BLaER1 treated with 17β-estradiol and CSF1 and Interleukin-3, amounts not matched to agents 10 nM and 100 nM (cell line): ENCODE data around the gene RNF41.

Experiments
- H3K27ac ChIP-seq, 11 experiments: shearing (Covaris generic); formaldehyde crosslinking; 2 replicates each; pipeline ENCODE4 v1.8.1; 2022
- H3K27me3 ChIP-seq, 11 experiments: shearing (Covaris generic); formaldehyde crosslinking; 2 replicates each; pipeline ENCODE4 v1.8.1; 2022
- H3K36me3 ChIP-seq, 11 experiments: shearing (Covaris generic); formaldehyde crosslinking; 2 replicates each; pipeline ENCODE4 v1.8.1; 2022
- H3K4me1 ChIP-seq, 10 experiments: shearing (Covaris generic); formaldehyde crosslinking; 2 replicates each; pipeline ENCODE4 v1.8.1; 2022
- H3K4me2 ChIP-seq, 11 experiments: shearing (Covaris generic); formaldehyde crosslinking; 2 replicates each; pipeline ENCODE4 v1.8.1; 2022
- H3K4me3 ChIP-seq, 10 experiments: shearing (Covaris generic); formaldehyde crosslinking; 2 replicates each; pipeline ENCODE4 v1.8.1; 2022
- H3K9ac ChIP-seq, 11 experiments: shearing (Covaris generic); formaldehyde crosslinking; 2 replicates each; pipeline ENCODE4 v1.8.1; 2022
- H3K9me3 ChIP-seq, 11 experiments: shearing (Covaris generic); formaldehyde crosslinking; replicated peaks in 1 of 11; 2 replicates each; pipeline ENCODE4 v1.8.1; 2022
- H4K20me1 ChIP-seq, 11 experiments: shearing (Covaris generic); formaldehyde crosslinking; 2 replicates each; pipeline ENCODE4 v1.8.1; 2022
- Cebpa-rat ChIP-seq, 11 experiments: shearing (Covaris generic); IDR thresholded peaks; 2 replicates each; pipeline ENCODE4 v1.8.1; 2022

Gene RNF41

GRCh38 chr12:56186957-56187356 is 34.8 kb downstream of the RNF41 start:
- peak overlapping the region; percentile 87 to 98 (median 93) for H3K4me2 ChIP-seq
- TF ChIP-seq Cebpa-rat (IDR thresholded peaks at IDR 0.05) = no peak
- no peaks in the 10 kb centered on the region for H3K9me3 ChIP-seq
- H3K36me3 ChIP-seq = peaks cover 48 to 57% (median 54%) of the 10 kb centered on the region in 11 experiments
- peak overlapping the region in 1 of 11 experiments; percentile 19; a peak in 3 of 22 replicates for H3K27ac ChIP-seq
- peaks cover 7 to 40% (median 15%) of the 10 kb centered on the region in 11 experiments; a peak in 15 of 22 replicates for H4K20me1 ChIP-seq
- H3K4me3 ChIP-seq = peak overlapping the region in 8 of 10 experiments; percentile 88 to 95 (median 94); a peak in 9 of 20 replicates
- H3K27me3 ChIP-seq = no peaks in the 10 kb centered on the region
- H3K4me1 ChIP-seq = peaks cover 24 to 34% (median 27%) of the 10 kb centered on the region in 10 experiments
- peak overlapping the region in 10 of 11 experiments; percentile 85 to 95 (median 92); a peak in 12 of 22 replicates for H3K9ac ChIP-seq

- Histone ChIP-seq H4K20me1 (peaks cover 0 to 3% (median 0%) of the 10 kb centered on the region in 11 experiments; a peak in 1 of 22 replicates), H3K4me2 (no peak overlapping the region), H3K36me3 (peaks cover 98 to 100% (median 100%) of the 10 kb centered on the region in 11 experiments), H3K9ac (peak overlapping the region in 1 of 11 experiments; percentile 4; a peak in 1 of 22 replicates), H3K9me3 (no peaks in the 10 kb centered on the region), H3K27me3 (no peaks in the 10 kb centered on the region), H3K4me3 (no peak overlapping the region), H3K27ac (no peak overlapping the region), H3K4me1 (no peaks in the 10 kb centered on the region)
- no peak for TF ChIP-seq Cebpa-rat (IDR thresholded peaks at IDR 0.05)
Measured at GRCh38 chr12:56178347-56178746, 43.4 kb downstream of the RNF41 start.

- peaks cover 0 to 10% (median 0%) of the 10 kb centered on the region in 10 experiments; a peak in 4 of 20 replicates for H3K4me1 ChIP-seq
- no peak overlapping the region for H3K4me2 ChIP-seq
- H3K4me3 ChIP-seq = no peak overlapping the region
- no peaks in the 10 kb centered on the region for H3K9me3 ChIP-seq
- no peak for TF ChIP-seq Cebpa-rat (IDR thresholded peaks at IDR 0.05)
- H3K36me3 ChIP-seq = peaks cover 98 to 100% (median 100%) of the 10 kb centered on the region in 11 experiments
- no peaks in the 10 kb centered on the region for H3K27me3 ChIP-seq
- no peak overlapping the region for H3K27ac ChIP-seq
- H3K9ac ChIP-seq = no peak overlapping the region
- peaks cover 0 to 15% (median 0%) of the 10 kb centered on the region in 11 experiments; a peak in 5 of 22 replicates for H4K20me1 ChIP-seq
Measured at GRCh38 chr12:56172839-56173238, 48.9 kb downstream of the RNF41 start.

GRCh38 chr12:56169229-56169759 is 52.4 kb downstream of the RNF41 start:
- H3K36me3 ChIP-seq = peaks cover 99 to 100% (median 100%) of the 10 kb centered on the region in 11 experiments

GRCh38 chr12:56165369-56165768 is 56.4 kb downstream of the RNF41 start:
- no peak overlapping the region for H3K9ac ChIP-seq
- no peak overlapping the region for H3K4me2 ChIP-seq
- no peak overlapping the region for H3K4me3 ChIP-seq
- peaks cover 10 to 33% (median 15%) of the 10 kb centered on the region in 10 experiments for H3K4me1 ChIP-seq
- peaks cover 99 to 100% (median 100%) of the 10 kb centered on the region in 11 experiments for H3K36me3 ChIP-seq
- H3K9me3 ChIP-seq = no peaks in the 10 kb centered on the region
- TF ChIP-seq Cebpa-rat (IDR thresholded peaks at IDR 0.05) = no peak
- peaks cover 30 to 85% (median 49%) of the 10 kb centered on the region in 11 experiments for H4K20me1 ChIP-seq
- no peak overlapping the region for H3K27ac ChIP-seq
- H3K27me3 ChIP-seq = no peaks in the 10 kb centered on the region

More at GRCh38 chr12:56169229-56169759, 52.4 kb downstream of the RNF41 start:
- Histone ChIP-seq H3K27ac (no peak overlapping the region; a peak in 1 of 22 replicates), H3K9ac (peak overlapping the region in 1 of 11 experiments; percentile 13; a peak in 2 of 22 replicates), H3K4me1 (peaks cover 0 to 10% (median 0%) of the 10 kb centered on the region in 10 experiments; a peak in 4 of 20 replicates), H3K4me3 (no peak overlapping the region), H3K9me3 (no peaks in the 10 kb centered on the region), H3K4me2 (0 out of 22 replicates have a peak overlapping the region, but pooled peaks of 1 of the 11 experiments have one; percentile 0), H4K20me1 (peaks cover 5 to 45% (median 16%) of the 10 kb centered on the region in 11 experiments; a peak in 15 of 22 replicates), H3K27me3 (no peaks in the 10 kb centered on the region)
- no peak for TF ChIP-seq Cebpa-rat (IDR thresholded peaks at IDR 0.05)

GRCh38 chr12:56164345-56164729 is 57.4 kb downstream of the RNF41 start:
- H3K27me3 ChIP-seq = no peaks in the 10 kb centered on the region
- peaks cover 41 to 86% (median 59%) of the 10 kb centered on the region in 11 experiments for H4K20me1 ChIP-seq
- H3K36me3 ChIP-seq = peaks cover 99 to 100% (median 100%) of the 10 kb centered on the region in 11 experiments
- no peak overlapping the region for H3K4me3 ChIP-seq
- no peak overlapping the region for H3K4me2 ChIP-seq
- no peak for TF ChIP-seq Cebpa-rat (IDR thresholded peaks at IDR 0.05)
- peaks cover 20 to 35% (median 24%) of the 10 kb centered on the region in 10 experiments for H3K4me1 ChIP-seq
- no peaks in the 10 kb centered on the region for H3K9me3 ChIP-seq
- no peak overlapping the region for H3K27ac ChIP-seq
- no peak overlapping the region for H3K9ac ChIP-seq

- no peak overlapping the region for H3K27ac ChIP-seq
Measured at GRCh38 chr12:56163533-56164344, 58.0 kb downstream of the RNF41 start.

GRCh38 chr12:56162468-56163290 is 59.0 kb downstream of the RNF41 start:
- no peak overlapping the region for H3K27ac ChIP-seq
- H3K4me1 ChIP-seq = peaks cover 21 to 32% (median 26%) of the 10 kb centered on the region in 10 experiments
- H3K9ac ChIP-seq = peak overlapping the region in 5 of 11 experiments; percentile 1 to 93 (median 39); a peak in 8 of 22 replicates
- no peaks in the 10 kb centered on the region for H3K9me3 ChIP-seq
- peaks cover 83 to 87% (median 85%) of the 10 kb centered on the region in 11 experiments for H3K36me3 ChIP-seq
- H3K4me3 ChIP-seq = no peak overlapping the region
- no peaks in the 10 kb centered on the region for H3K27me3 ChIP-seq
- TF ChIP-seq Cebpa-rat (IDR thresholded peaks at IDR 0.05) = no peak
- H4K20me1 ChIP-seq = peaks cover 48 to 86% (median 64%) of the 10 kb centered on the region in 11 experiments
- H3K4me2 ChIP-seq = peak overlapping the region in 1 of 11 experiments; percentile 97; a peak in 1 of 22 replicates

More at GRCh38 chr12:56163533-56164344, 58.0 kb downstream of the RNF41 start:
- Histone ChIP-seq H3K4me3 (no peak overlapping the region), H3K27me3 (no peaks in the 10 kb centered on the region), H3K36me3 (peaks cover 93 to 98% (median 96%) of the 10 kb centered on the region in 11 experiments), H3K4me1 (peaks cover 21 to 32% (median 26%) of the 10 kb centered on the region in 10 experiments), H3K9me3 (no peaks in the 10 kb centered on the region), H3K4me2 (no peak overlapping the region), H3K9ac (peak overlapping the region in 1 of 11 experiments; percentile 18; a peak in 1 of 22 replicates), H4K20me1 (peaks cover 46 to 90% (median 64%) of the 10 kb centered on the region in 11 experiments)
- no peak for TF ChIP-seq Cebpa-rat (IDR thresholded peaks at IDR 0.05)
